Measurements from ENCODE around the gene WDR47.
"Not testable (repeated sequence)": the region's sequence is repeated elsewhere in the genome, so short reads cannot be mapped to it uniquely, and the experiment has no call there.

The WDR47 gene

DNA sequence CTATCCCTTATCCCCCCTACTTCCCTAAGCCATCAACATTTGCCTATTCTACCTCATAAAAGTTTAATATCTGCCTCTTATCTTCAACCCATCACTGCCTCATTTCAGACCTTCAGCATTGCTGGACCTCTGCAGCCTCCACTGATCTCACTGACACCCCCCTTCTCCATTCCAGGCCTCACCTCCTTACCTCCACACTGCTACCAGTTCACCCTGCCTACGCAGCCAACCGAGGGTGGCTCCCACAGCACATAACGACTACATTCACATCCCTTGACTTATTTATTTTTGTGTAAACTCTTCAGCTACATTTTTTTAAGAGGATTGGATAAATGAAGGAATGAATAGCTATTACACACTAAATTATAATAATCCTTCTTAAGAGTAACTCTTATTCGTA is 92.9 kb downstream of the WDR47 start:
- TF ChIP-seq, protein P1, sequence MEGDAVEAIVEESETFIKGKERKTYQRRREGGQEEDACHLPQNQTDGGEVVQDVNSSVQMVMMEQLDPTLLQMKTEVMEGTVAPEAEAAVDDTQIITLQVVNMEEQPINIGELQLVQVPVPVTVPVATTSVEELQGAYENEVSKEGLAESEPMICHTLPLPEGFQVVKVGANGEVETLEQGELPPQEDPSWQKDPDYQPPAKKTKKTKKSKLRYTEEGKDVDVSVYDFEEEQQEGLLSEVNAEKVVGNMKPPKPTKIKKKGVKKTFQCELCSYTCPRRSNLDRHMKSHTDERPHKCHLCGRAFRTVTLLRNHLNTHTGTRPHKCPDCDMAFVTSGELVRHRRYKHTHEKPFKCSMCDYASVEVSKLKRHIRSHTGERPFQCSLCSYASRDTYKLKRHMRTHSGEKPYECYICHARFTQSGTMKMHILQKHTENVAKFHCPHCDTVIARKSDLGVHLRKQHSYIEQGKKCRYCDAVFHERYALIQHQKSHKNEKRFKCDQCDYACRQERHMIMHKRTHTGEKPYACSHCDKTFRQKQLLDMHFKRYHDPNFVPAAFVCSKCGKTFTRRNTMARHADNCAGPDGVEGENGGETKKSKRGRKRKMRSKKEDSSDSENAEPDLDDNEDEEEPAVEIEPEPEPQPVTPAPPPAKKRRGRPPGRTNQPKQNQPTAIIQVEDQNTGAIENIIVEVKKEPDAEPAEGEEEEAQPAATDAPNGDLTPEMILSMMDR (IDR thresholded peaks at IDR 0.05; ENCODE audit: insufficient read depth, low read length, poor library complexity, severe bottlenecking), result no peak
- Histone ChIP-seq H3K36me3 (ENCODE audit: control insufficient read depth, insufficient read depth, low read length) (peaks cover 2% of the 10 kb centered on the region), H3K27me3 (replicated peaks; ENCODE audit: control insufficient read depth, insufficient read depth, low read length) (no peaks in the 10 kb centered on the region), H3K4me3 (replicated peaks; ENCODE audit: low read depth, low read length) (no peak overlapping the region)
- no peak for DNase-seq (ENCODE audit: extremely low read depth, insufficient read length)

DNA sequence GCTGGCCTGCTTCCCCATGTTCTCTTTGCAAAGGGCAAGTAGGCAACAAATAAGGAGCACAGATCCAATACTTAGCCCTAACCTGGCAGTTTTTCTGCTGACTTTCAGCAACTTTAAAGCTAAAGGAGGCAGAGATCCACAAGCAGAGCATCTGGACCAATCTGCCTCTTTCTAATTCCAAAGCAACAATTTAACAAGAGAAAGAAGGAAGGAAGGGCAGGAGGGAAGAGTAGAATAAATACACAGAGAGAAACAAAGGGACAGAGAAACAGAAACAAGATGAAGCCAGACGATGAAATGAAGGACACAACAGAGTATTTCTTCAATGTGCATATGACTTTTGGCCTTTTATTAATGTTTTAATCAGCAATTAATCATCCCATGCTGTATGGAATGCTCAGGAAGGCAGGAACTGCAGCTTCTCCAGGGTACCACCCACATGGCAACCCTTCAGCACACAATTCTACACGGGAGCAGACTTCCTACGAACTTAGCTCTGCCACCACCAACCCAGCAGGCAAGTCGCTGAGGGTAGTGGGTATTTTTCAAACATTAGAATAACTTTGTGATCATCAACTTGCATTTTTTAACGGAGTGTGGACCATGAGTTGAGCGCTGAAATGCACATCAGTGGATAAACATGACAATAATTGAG is 93.9 kb downstream of the WDR47 start:
- no peak for DNase-seq (ENCODE audit: extremely low read depth, insufficient read length)
- Histone ChIP-seq H3K36me3 (ENCODE audit: control insufficient read depth, insufficient read depth, low read length) (peaks cover 2% of the 10 kb centered on the region), H3K27me3 (replicated peaks; ENCODE audit: control insufficient read depth, insufficient read depth, low read length) (no peaks in the 10 kb centered on the region), H3K4me3 (replicated peaks; ENCODE audit: low read depth, low read length) (no peak overlapping the region)
- TF ChIP-seq, protein P1 (IDR thresholded peaks at IDR 0.05; ENCODE audit: insufficient read depth, low read length, poor library complexity, severe bottlenecking), result no peak

DNA sequence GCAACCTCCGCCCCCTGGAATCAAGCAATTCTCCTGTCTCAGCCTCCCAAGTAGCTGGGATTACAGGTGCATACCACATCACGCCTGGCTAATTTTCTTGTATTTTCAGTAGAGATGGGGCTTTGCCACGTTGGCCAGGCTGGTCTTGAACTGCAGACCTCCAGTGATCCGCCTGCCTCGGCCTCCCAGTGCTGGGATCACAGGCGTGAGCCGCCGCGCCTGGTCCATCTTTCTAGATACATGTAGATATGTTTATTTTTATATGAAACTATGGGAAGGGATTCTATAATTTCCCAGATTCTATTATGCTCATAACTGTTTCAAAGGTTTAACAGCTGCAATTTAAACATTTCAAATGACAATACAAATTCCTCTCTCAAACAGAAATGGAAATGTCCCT is 105.7 kb downstream of the WDR47 start:
- Histone ChIP-seq H3K4me3 (replicated peaks; ENCODE audit: low read depth, low read length) (no peak overlapping the region), H3K36me3 (ENCODE audit: control insufficient read depth, insufficient read depth, low read length) (peaks cover 9% of the 10 kb centered on the region), H3K27me3 (replicated peaks; ENCODE audit: control insufficient read depth, insufficient read depth, low read length) (no peaks in the 10 kb centered on the region)
- DNase-seq (ENCODE audit: extremely low read depth, insufficient read length), result no peak
- TF ChIP-seq, protein P1 (IDR thresholded peaks at IDR 0.05; ENCODE audit: insufficient read depth, low read length, poor library complexity, severe bottlenecking), result no peak

DNA sequence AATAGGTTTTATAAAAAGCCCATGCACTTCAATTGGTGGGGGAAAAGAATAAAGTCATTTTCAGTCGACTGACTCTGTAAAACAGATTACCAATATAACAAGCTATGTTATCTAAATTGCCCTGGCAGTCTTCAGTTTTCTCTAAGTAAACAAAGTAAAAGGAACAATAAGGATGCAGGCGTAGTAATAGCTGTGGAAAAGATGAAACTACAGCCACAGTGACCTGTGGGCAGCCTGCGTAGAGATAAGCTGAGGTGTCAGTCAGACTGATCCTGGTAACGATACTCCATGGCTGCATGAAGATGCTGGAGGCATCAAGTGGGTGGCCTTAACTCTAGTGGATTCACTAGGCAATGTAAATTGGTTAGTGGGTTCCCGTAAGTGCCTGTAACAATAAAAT is 108.0 kb downstream of the WDR47 start:
- no peaks in the 10 kb centered on the region for H3K27me3 ChIP-seq (replicated peaks; ENCODE audit: control insufficient read depth, insufficient read depth, low read length)
- H3K36me3 ChIP-seq (ENCODE audit: control insufficient read depth, insufficient read depth, low read length), result peaks cover 8% of the 10 kb centered on the region
- H3K4me3 ChIP-seq (replicated peaks; ENCODE audit: low read depth, low read length), result no peak overlapping the region
- TF ChIP-seq, protein P1 (IDR thresholded peaks at IDR 0.05; ENCODE audit: insufficient read depth, low read length, poor library complexity, severe bottlenecking), result no peak
- DNase-seq (ENCODE audit: extremely low read depth, insufficient read length), result no peak

DNA sequence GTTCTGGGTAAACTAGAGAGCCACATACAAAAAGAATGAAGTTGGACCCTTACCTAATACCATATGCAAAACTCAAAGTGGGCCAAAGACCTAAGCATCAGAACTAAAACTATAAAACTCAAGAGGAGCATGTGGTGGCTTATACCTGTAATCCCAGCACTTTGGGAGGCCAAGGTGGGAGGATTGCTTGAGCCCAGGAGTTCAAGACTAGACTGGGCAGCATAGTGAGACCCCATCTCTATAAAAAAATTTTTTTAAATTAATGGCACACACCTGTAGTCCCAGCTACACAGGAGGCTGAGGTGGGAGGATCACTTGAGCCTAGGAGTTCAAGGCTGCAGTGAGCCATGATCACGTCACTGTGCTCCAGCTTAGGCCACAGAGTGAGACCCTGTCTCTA is 114.3 kb downstream of the WDR47 start:
- H3K4me3 ChIP-seq (replicated peaks; ENCODE audit: low read depth, low read length); H3K27me3 ChIP-seq (replicated peaks; ENCODE audit: control insufficient read depth, insufficient read depth, low read length); DNase-seq (ENCODE audit: extremely low read depth, insufficient read length); H3K36me3 ChIP-seq (ENCODE audit: control insufficient read depth, insufficient read depth, low read length): not testable (repeated sequence)

DNA sequence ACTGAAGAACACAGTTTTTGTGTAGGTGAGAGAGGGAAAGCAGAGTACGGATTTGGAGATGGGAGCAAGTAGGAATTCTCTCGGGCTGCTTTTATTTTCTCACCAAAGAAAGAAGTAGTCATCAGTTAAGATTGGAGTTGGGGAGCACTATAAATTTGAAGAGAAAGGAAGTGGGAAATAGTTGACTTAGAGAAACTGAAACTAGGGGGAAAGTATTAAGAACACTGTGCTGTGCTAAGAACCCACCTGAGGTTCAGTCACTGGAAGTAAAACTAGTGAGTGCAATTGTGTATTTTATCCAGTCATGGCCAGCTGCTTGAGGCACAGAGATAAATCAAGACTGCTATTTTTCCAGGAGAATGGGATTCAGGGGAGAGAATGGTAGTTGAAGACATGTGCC is 116.0 kb downstream of the WDR47 start:
- Histone ChIP-seq H3K27me3 (replicated peaks; ENCODE audit: control insufficient read depth, insufficient read depth, low read length) (no peaks in the 10 kb centered on the region), H3K36me3 (ENCODE audit: control insufficient read depth, insufficient read depth, low read length) (peaks cover 2% of the 10 kb centered on the region), H3K4me3 (replicated peaks; ENCODE audit: low read depth, low read length) (no peak overlapping the region)
- no peak for DNase-seq (ENCODE audit: extremely low read depth, insufficient read length)
- TF ChIP-seq, protein P1 (IDR thresholded peaks at IDR 0.05; ENCODE audit: insufficient read depth, low read length, poor library complexity, severe bottlenecking), result no peak

Measured in GM06990 (cell line).